H1 (cell line): ENCODE measurements around the gene MAPT. TPM values are rescaled to one million over a fixed set of nuclear protein-coding genes. Genes with fewer than 3 reads are reported as not detected.

Experiments used
- CTCF ChIA-PET: fragments of 300-600 bp; sonication (Branson Sonifier 250); formaldehyde crosslinking; loops from one replicate; lab custom pipeline; 2021; ENCODE audit not compliant: partially characterized antibody; lab: Charles Lee
- POLR2A ChIA-PET: fragments of 300-600 bp; sonication (Branson Sonifier 250); formaldehyde crosslinking; loops from one replicate; lab custom pipeline; 2021; ENCODE audit warnings: inconsistent platforms; ENCODE audit not compliant: partially characterized antibody; lab: Charles Lee
- DNase-seq, 2 experiments: peaks; one replicate each; pipeline versions ENCODE4 v3.0.0 to v3.0.0-alpha.2; 2010 to 2022; ENCODE audit warnings: low spot score in 2 of 2, low read depth in 1 of 2, mixed read lengths in 1 of 2
- FAIRE-seq: peaks from 2 replicates; lab custom pipeline; 2011; peaks lifted over from hg19 to GRCh38; lab: Jason Lieb, UNC
- H2AFZ ChIP-seq: 2 replicates; pipeline ENCODE4 v1.8.1; 2012; ENCODE audit warnings: low read length, inconsistent platforms
- H2AK5ac ChIP-seq: 2 replicates; pipeline ENCODE4 v1.6.1; 2013; ENCODE audit warnings: low read depth, low read length
- H2BK120ac ChIP-seq: replicated peaks from 2 replicates; pipeline ENCODE3; 2013; ENCODE audit warnings: low read depth, low read length, inconsistent platforms
- H2BK12ac ChIP-seq: 2 replicates; pipeline ENCODE4 v1.6.1; 2013; ENCODE audit warnings: low read depth, low read length
- H2BK15ac ChIP-seq: 2 replicates; pipeline ENCODE4 v1.6.1; 2013; ENCODE audit warnings: low read length
- H2BK20ac ChIP-seq: 2 replicates; pipeline ENCODE4 v1.6.1; 2013; ENCODE audit warnings: low read length
- H2BK5ac ChIP-seq: 2 replicates; pipeline ENCODE4 v1.6.1; 2013; ENCODE audit warnings: low read depth, low read length
- H3K14ac ChIP-seq: 2 replicates; pipeline ENCODE4 v1.6.1; 2013; ENCODE audit warnings: inconsistent platforms; ENCODE audit not compliant: insufficient read length
- H3K18ac ChIP-seq: 2 replicates; pipeline ENCODE4 v1.6.1; 2013; ENCODE audit warnings: low read length; ENCODE audit errors: extremely low read depth
- H3K23ac ChIP-seq: 2 replicates; pipeline ENCODE4 v1.6.1; 2013; ENCODE audit warnings: inconsistent platforms; ENCODE audit not compliant: insufficient read length
- H3K23me2 ChIP-seq: 2 replicates; pipeline ENCODE4 v1.6.1; 2013; ENCODE audit warnings: low read depth, low read length
- H3K27ac ChIP-seq: 2 replicates; pipeline ENCODE4 v1.6.1; 2011; ENCODE audit warnings: low read depth, low read length, inconsistent platforms
- H3K27me3 ChIP-seq, 4 experiments: replicated peaks in 1 of 4; 1 replicate in 1 of 4; 2 replicates in 3 of 4; pipeline versions ENCODE4 v1.6.1 to v1.8.1; 2011 to 2013; ENCODE audit warnings: low read length in 3 of 4, mild to moderate bottlenecking in 3 of 4, inconsistent platforms in 2 of 4, mixed read lengths in 2 of 4, moderate library complexity in 1 of 4; ENCODE audit not compliant: control insufficient read depth in 3 of 4, insufficient read depth in 3 of 4; ENCODE audit errors: extremely low read depth in 1 of 4
- H3K36me3 ChIP-seq, 4 experiments: 2 replicates each; pipeline versions ENCODE4 v1.6.1 to v1.8.1; 2011 to 2013; ENCODE audit warnings: mild to moderate bottlenecking in 4 of 4, low read length in 3 of 4, moderate library complexity in 2 of 4, control low read depth in 1 of 4, inconsistent platforms in 1 of 4; ENCODE audit not compliant: insufficient read depth in 4 of 4, control insufficient read depth in 2 of 4
- H3K4ac ChIP-seq: replicated peaks from 2 replicates; pipeline ENCODE3; 2013; ENCODE audit warnings: low read length, low read depth, mixed read lengths, inconsistent platforms; ENCODE audit not compliant: insufficient read length
- H3K4me1 ChIP-seq, 4 experiments: replicated peaks in 1 of 4; 1 replicate in 1 of 4; 2 replicates in 3 of 4; pipeline versions ENCODE4 v1.6.1 to v1.8.1; 2011 to 2013; ENCODE audit warnings: low read length in 3 of 4, inconsistent platforms in 2 of 4, mixed read lengths in 1 of 4; ENCODE audit not compliant: insufficient read depth in 4 of 4, control insufficient read depth in 3 of 4
- H3K4me2 ChIP-seq, 2 experiments: 2 replicates each; pipeline versions ENCODE4 v1.6.1 to v1.8.1; 2011 to 2013; ENCODE audit warnings: low read depth in 2 of 2, low read length in 2 of 2, control low read depth in 1 of 2, inconsistent platforms in 1 of 2, mild to moderate bottlenecking in 1 of 2; ENCODE audit not compliant: insufficient read depth in 1 of 2
- H3K4me3 ChIP-seq, 4 experiments: fragments of 200-600, 300-600 bp in 1 of 4; sonication (generic), shearing (Covaris generic), sonication (Bioruptor Twin) in 1 of 4; 2 replicates each; pipeline versions ENCODE4 v1.5.1 to v1.8.1; 2011 to 2016; ENCODE audit warnings: low read length in 4 of 4, low read depth in 3 of 4, control low read depth in 2 of 4, inconsistent platforms in 2 of 4, mild to moderate bottlenecking in 2 of 4, mixed read lengths in 1 of 4, moderate library complexity in 1 of 4; ENCODE audit not compliant: insufficient read depth in 2 of 4; ENCODE audit errors: extremely low read depth in 1 of 4
- H3K56ac ChIP-seq: replicated peaks from 2 replicates; pipeline ENCODE3; 2013; ENCODE audit warnings: low read depth, mild to moderate bottlenecking, mixed read lengths, low read length, inconsistent platforms; ENCODE audit not compliant: insufficient read length
- H3K79me1 ChIP-seq: 2 replicates; pipeline ENCODE4 v1.6.1; 2013; ENCODE audit warnings: low read depth, low read length, control low read depth
- H3K79me2 ChIP-seq, 2 experiments: 2 replicates each; pipeline versions ENCODE4 v1.6.1 to v1.8.1; 2012 to 2013; ENCODE audit warnings: low read length in 2 of 2, mild to moderate bottlenecking in 2 of 2, inconsistent platforms in 1 of 2; ENCODE audit not compliant: insufficient read depth in 2 of 2, control insufficient read depth in 1 of 2
- H3K9ac ChIP-seq, 4 experiments: replicated peaks in 1 of 4; 1 replicate in 1 of 4; 2 replicates in 3 of 4; pipeline versions ENCODE4 v1.6.1 to v1.8.1; 2011 to 2013; ENCODE audit warnings: low read depth in 3 of 4, low read length in 3 of 4, control low read depth in 2 of 4, mild to moderate bottlenecking in 2 of 4, moderate library complexity in 2 of 4, inconsistent platforms in 1 of 4; ENCODE audit errors: extremely low read depth in 1 of 4
- H3K9me3 ChIP-seq, 2 experiments: 2 replicates each; pipeline versions ENCODE4 v1.6.1 to v1.8.1; 2012 to 2013; ENCODE audit warnings: mild to moderate bottlenecking in 2 of 2, moderate library complexity in 2 of 2, control low read depth in 1 of 2, inconsistent platforms in 1 of 2, low read depth in 1 of 2, low read length in 1 of 2, mixed read lengths in 1 of 2; ENCODE audit not compliant: insufficient read depth in 2 of 2
- H4K20me1 ChIP-seq, 2 experiments: replicated peaks in 1 of 2; 2 replicates each; pipeline versions ENCODE3 to v1.8.1; 2011 to 2013; ENCODE audit warnings: inconsistent platforms in 2 of 2, low read length in 2 of 2, mild to moderate bottlenecking in 1 of 2; ENCODE audit not compliant: insufficient read depth in 2 of 2, control insufficient read depth in 1 of 2
- H4K5ac ChIP-seq: 2 replicates; pipeline ENCODE4 v1.6.1; 2013; ENCODE audit warnings: low read length, low read depth, mixed read lengths, inconsistent platforms; ENCODE audit not compliant: insufficient read length
- H4K8ac ChIP-seq: 2 replicates; pipeline ENCODE4 v1.8.0; 2013; ENCODE audit warnings: mild to moderate bottlenecking, moderate library complexity, low read length, inconsistent platforms; ENCODE audit not compliant: insufficient read depth; ENCODE audit errors: extremely low read depth
- H4K91ac ChIP-seq: replicated peaks from 2 replicates; pipeline ENCODE3; 2013; ENCODE audit warnings: low read length, mixed read lengths, inconsistent platforms; ENCODE audit not compliant: insufficient read length
- CREB1 ChIP-seq: IDR thresholded peaks from 2 replicates; pipeline ENCODE4 v1.6.1; 2012; ENCODE audit warnings: inconsistent platforms
- EZH2 ChIP-seq: fragments of 200-600 bp; sonication (generic); IDR thresholded peaks from 2 replicates; pipeline ENCODE4 v1.7.1; 2012; ENCODE audit warnings: low read depth, mild to moderate bottlenecking, moderate library complexity, low read length, inconsistent platforms; ENCODE audit not compliant: severe bottlenecking
- JUN ChIP-seq: IDR thresholded peaks from 2 replicates; pipeline ENCODE4 v1.6.1; 2011; ENCODE audit warnings: low read depth, mild to moderate bottlenecking, improper control_type of control experiment, low read length
- KDM1A ChIP-seq: fragments of 200-600, 300-600 bp; sonication (generic); IDR thresholded peaks from 2 replicates; pipeline ENCODE4 v1.7.1; 2016; ENCODE audit warnings: mild to moderate bottlenecking, low read length, borderline replicate concordance
- NANOG ChIP-seq: IDR thresholded peaks from 2 replicates; pipeline ENCODE4 v1.6.1; 2011; ENCODE audit warnings: low read length, low read depth, mild to moderate bottlenecking, inconsistent platforms; ENCODE audit not compliant: insufficient read depth, poor library complexity, severe bottlenecking
- TBP ChIP-seq: IDR thresholded peaks from 2 replicates; pipeline ENCODE4 v1.6.1; 2011; ENCODE audit warnings: low read depth, low read length, improper control_type of control experiment
- ZNF274 ChIP-seq: IDR thresholded peaks from 2 replicates; pipeline ENCODE4 v1.7.0; 2012; ENCODE audit warnings: low read length, borderline replicate concordance; ENCODE audit errors: extremely low read depth
- WGBS, 2 experiments: shearing (Covaris generic) in 1 of 2; methylation state at CpG; one replicate each; pipeline versions ENCODE4 v1.1.6 to v1.1.7; 2013 to 2015; ENCODE audit warnings: low lambda C conversion rate in 2 of 2, mixed read lengths in 2 of 2, inconsistent platforms in 1 of 2, low coverage in 1 of 2, missing lambda C conversion rate in 1 of 2; ENCODE audit not compliant: insufficient replicate concordance in 2 of 2, insufficient coverage in 1 of 2, insufficient read length in 1 of 2; ENCODE audit errors: extremely low coverage in 1 of 2, missing lambda C conversion rate in 1 of 2; 5-methylcytosine and 5-hydroxymethylcytosine counted together
- polyA plus RNA-seq, 7 experiments: library from polyadenylated mRNA; depleted of rRNA in 3 of 7; stranded (reverse) in 5 of 7; unstranded in 2 of 7; fragments of >200 nt in 5 of 7; fragments of 200-250 nt in 2 of 7; gene quantifications; 1 replicate in 5 of 7; 2 replicates in 1 of 7; 4 replicates in 1 of 7; pipeline versions ENCODE4 v1.2.1 to v1.2.3, GENCODE V29; 2011 to 2013; ENCODE audit warnings: missing spikeins in 2 of 7, mixed read lengths in 2 of 7
- total RNA-seq: library from RNA; stranded (reverse); fragmentation: NEBNext Ultra II Directional; extraction: Animal tissue kit (Norgen Biotek cat#: 25700); gene quantifications from 2 replicates; pipeline ENCODE4 v1.2.1, GENCODE V29; 2021
- TF ChIP-seq, protein P1 (sequence below): IDR thresholded peaks from 2 replicates; pipeline ENCODE4 v1.6.1; 2011; ENCODE audit warnings: low read length, improper control_type of control experiment
- TF ChIP-seq, protein P2 (sequence below): IDR thresholded peaks from 2 replicates; pipeline ENCODE4 v1.6.1; 2011; ENCODE audit warnings: low read depth, mild to moderate bottlenecking, low read length; ENCODE audit not compliant: insufficient read depth

Gene MAPT
- total and polyA plus RNA-seq, 2 of the 8 experiments (the other 6 are each of a cell fraction or from before 2014, with no cell fraction given), result 0.54 to 1.7 TPM

DNA sequence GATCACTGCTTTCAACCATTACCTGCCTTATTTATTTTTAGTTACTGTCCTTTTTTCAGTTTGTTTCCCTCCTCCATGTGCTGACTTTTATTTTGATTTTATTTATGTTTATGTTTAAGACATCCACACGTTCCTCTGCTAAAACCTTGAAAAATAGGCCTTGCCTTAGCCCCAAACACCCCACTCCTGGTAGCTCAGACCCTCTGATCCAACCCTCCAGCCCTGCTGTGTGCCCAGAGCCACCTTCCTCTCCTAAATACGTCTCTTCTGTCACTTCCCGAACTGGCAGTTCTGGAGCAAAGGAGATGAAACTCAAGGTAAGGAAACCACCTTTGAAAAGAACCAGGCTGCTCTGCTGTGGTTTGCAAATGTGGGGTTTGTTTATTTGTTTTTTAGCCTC lies 95.4 kb downstream of the MAPT start:
- Histone ChIP-seq H3K79me2 (no peaks in the 10 kb centered on the region), H3K4me3 (no peak overlapping the region), H4K20me1 (no peaks in the 10 kb centered on the region), H3K14ac (no peak overlapping the region), H3K27ac (no peak overlapping the region), H3K4me1 (peaks cover 0 to 9% (median 4%) of the 10 kb centered on the region in 4 experiments; a peak in 5 of 7 replicates), H3K18ac (no peak overlapping the region), H2BK12ac (no peak overlapping the region), H4K91ac (no peak overlapping the region), H3K56ac (no peak overlapping the region), H2AFZ (no peak overlapping the region), H3K23me2 (no peaks in the 10 kb centered on the region), H3K79me1 (no peaks in the 10 kb centered on the region), H2BK20ac (no peak overlapping the region), H4K8ac (no peak overlapping the region), H3K9ac (no peak overlapping the region), H3K4me2 (no peak overlapping the region), H3K27me3 (peaks cover 0 to 2% (median 0%) of the 10 kb centered on the region in 4 experiments; a peak in 1 of 7 replicates), H3K36me3 (no peaks in the 10 kb centered on the region), H2BK15ac (no peak overlapping the region), H3K4ac (no peak overlapping the region), H4K5ac (no peak overlapping the region), H3K23ac (no peak overlapping the region), H3K9me3 (no peaks in the 10 kb centered on the region), H2BK120ac (no peak overlapping the region), H2BK5ac (no peak overlapping the region), H2AK5ac (no peak overlapping the region)
- WGBS, 2 experiments, result 94% methylated on average over 3 of the region's 3 CpGs; no CpG with 5 or more reads in 1 of the 2 experiments
- FAIRE-seq, result no peak
- TF ChIP-seq KDM1A (no peak), EZH2 (no peak), CREB1 (no peak), NANOG (no peak), JUN (no peak), TBP (no peak), ZNF274 (no peak)
- TF ChIP-seq, protein P1, sequence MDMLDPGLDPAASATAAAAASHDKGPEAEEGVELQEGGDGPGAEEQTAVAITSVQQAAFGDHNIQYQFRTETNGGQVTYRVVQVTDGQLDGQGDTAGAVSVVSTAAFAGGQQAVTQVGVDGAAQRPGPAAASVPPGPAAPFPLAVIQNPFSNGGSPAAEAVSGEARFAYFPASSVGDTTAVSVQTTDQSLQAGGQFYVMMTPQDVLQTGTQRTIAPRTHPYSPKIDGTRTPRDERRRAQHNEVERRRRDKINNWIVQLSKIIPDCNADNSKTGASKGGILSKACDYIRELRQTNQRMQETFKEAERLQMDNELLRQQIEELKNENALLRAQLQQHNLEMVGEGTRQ, result no peak
- TF ChIP-seq, protein P2, sequence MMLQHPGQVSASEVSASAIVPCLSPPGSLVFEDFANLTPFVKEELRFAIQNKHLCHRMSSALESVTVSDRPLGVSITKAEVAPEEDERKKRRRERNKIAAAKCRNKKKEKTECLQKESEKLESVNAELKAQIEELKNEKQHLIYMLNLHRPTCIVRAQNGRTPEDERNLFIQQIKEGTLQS, result no peak
- ChIA-PET POLR2A (no interaction called here), CTCF (interaction anchor here (0.6 to 4.5 kb wide), 11 partner anchors 8 to 349 kb away, joined by 3 to 25 read pairs (median 3); no protein-coding TSS in a partner anchor)
- DNase-seq, result no peak
